WTC11 (cell line): Measurements from ENCODE around the gene SAMM50.

Source experiments
- CTCF ChIP-seq: fragments of 200-600 bp; IDR thresholded peaks from 2 replicates; pipeline ENCODE4 v1.8.0; 2022; ENCODE audit warnings: antibody characterized with exemption
- HMGXB4 ChIP-seq: sonication (generic); formaldehyde crosslinking; IDR thresholded peaks from 2 replicates; pipeline ENCODE4 v1.8.1; 2023; ENCODE audit warnings: mild to moderate bottlenecking, moderate library complexity, missing genetic modification reagents
- NR3C1 ChIP-seq: sonication (generic); formaldehyde crosslinking; conservative IDR thresholded peaks from 2 replicates; pipeline ENCODE4 v1.8.1; 2023; ENCODE audit warnings: low read depth, mild to moderate bottlenecking, missing genetic modification reagents
- TP53 ChIP-seq: sonication (generic); formaldehyde crosslinking; IDR thresholded peaks from 2 replicates; pipeline ENCODE4 v1.8.1; 2023; ENCODE audit warnings: mild to moderate bottlenecking, missing genetic modification reagents

- TF ChIP-seq NR3C1 (CRISPR knock-in tag) (no peak), HMGXB4 (CRISPR knock-in tag) (no peak), CTCF (no peak), TP53 (no peak)
These were observed 87.3 kb downstream of the SAMM50 start for GRCh38 chr22:44042249-44043218.
